ENCODE measurements around the gene EFL1.
"Not testable (repeated sequence)": the region's sequence is repeated elsewhere in the genome, so short reads cannot be mapped to it uniquely, and the experiment has no call there.

GRCh38 chr15:82210066-82210597 lies 52.4 kb downstream of the EFL1 start:
- TF ChIP-seq CTCF (conservative IDR thresholded peaks at IDR 0.05 in 1 of 2, IDR thresholded peaks at IDR 0.05 in 1 of 2; ENCODE audit: low read depth in 1 of 2, low read length in 2 of 2); EZH2 (IDR thresholded peaks at IDR 0.05; ENCODE audit: low read length, missing control alignments): not testable (repeated sequence)

All from fibroblast of lung (primary cell).